Endothelial cell of umbilical vein (primary cell): ENCODE results near the gene MACROD2. TPM values are rescaled to one million over a fixed set of nuclear protein-coding genes. Genes with fewer than 3 reads are reported as not detected.

Experiments used
- BruUV-seq: library from RNA; stranded (reverse); fragments of 400-500 nt; replicated peaks from 2 replicates; lab custom pipeline; 2021; lab: Mats Ljungman, UMichigan
- CTCF ChIA-PET: fragments of 300-600, 350-600 bp; sonication (Branson Sonifier 250); formaldehyde crosslinking; loops from one replicate; lab custom pipeline; 2021; ENCODE audit warnings: antibody characterized with exemption, inconsistent platforms; lab: Charles Lee
- POLR2A ChIA-PET: fragments of 300-600, 350-600 bp; sonication (Branson Sonifier 250); formaldehyde crosslinking; loops from one replicate; lab custom pipeline; 2021; ENCODE audit warnings: antibody characterized with exemption, inconsistent platforms; lab: Charles Lee
- DNase-seq: peaks from one replicate; pipeline ENCODE4 v3.0.0-alpha.2; 2011; ENCODE audit warnings: low read depth, low spot score
- FAIRE-seq: peaks from 2 replicates; lab custom pipeline; 2011; peaks lifted over from hg19 to GRCh38; lab: Jason Lieb, UNC
- H2AFZ ChIP-seq: 2 replicates; pipeline ENCODE4 v1.6.0; 2012; ENCODE audit warnings: low read depth, low read length, control low read depth, inconsistent platforms
- H3K27ac ChIP-seq: 2 replicates; pipeline ENCODE4 v1.5.1; 2011; ENCODE audit warnings: low read depth, mild to moderate bottlenecking, control low read depth, low read length, moderate library complexity; ENCODE audit not compliant: insufficient read depth
- H3K27me3 ChIP-seq, 2 experiments: 2 replicates each; pipeline versions ENCODE4 v1.6.0 to v1.6.1; 2011; ENCODE audit warnings: low read length in 2 of 2, mixed read lengths in 1 of 2; ENCODE audit not compliant: control insufficient read depth in 2 of 2, insufficient read depth in 2 of 2
- H3K36me3 ChIP-seq, 2 experiments: 2 replicates in 1 of 2; 3 replicates in 1 of 2; pipeline ENCODE4 v1.5.1; 2011; ENCODE audit warnings: low read length in 2 of 2, mild to moderate bottlenecking in 1 of 2, moderate library complexity in 1 of 2; ENCODE audit not compliant: control insufficient read depth in 2 of 2, insufficient read depth in 2 of 2; ENCODE audit errors: extremely low read depth in 1 of 2
- H3K4me1 ChIP-seq: 3 replicates; pipeline ENCODE4 v1.5.1; 2011; ENCODE audit warnings: mild to moderate bottlenecking, low read length; ENCODE audit not compliant: control insufficient read depth, insufficient read depth; ENCODE audit errors: extremely low read depth
- H3K4me2 ChIP-seq: 2 replicates; pipeline ENCODE4 v1.6.1; 2011; ENCODE audit warnings: low read length, control low read depth, mixed read lengths; ENCODE audit not compliant: insufficient read depth
- H3K4me3 ChIP-seq, 3 experiments: fragments of 200-600 bp in 1 of 3; sonication (generic), shearing (Covaris generic) in 1 of 3; replicated peaks in 1 of 3; 2 replicates each; pipeline ENCODE4 v1.5.1; 2011 to 2016; ENCODE audit warnings: control low read depth in 3 of 3, low read length in 3 of 3, mild to moderate bottlenecking in 2 of 3, inconsistent platforms in 1 of 3, low read depth in 1 of 3, moderate library complexity in 1 of 3; ENCODE audit not compliant: insufficient read depth in 1 of 3
- H3K79me2 ChIP-seq: 2 replicates; pipeline ENCODE4 v1.6.0; 2012; ENCODE audit warnings: low read length, inconsistent platforms; ENCODE audit not compliant: control insufficient read depth, insufficient read depth
- H3K9ac ChIP-seq: replicated peaks from 2 replicates; pipeline ENCODE3; 2011; ENCODE audit warnings: low read length, control low read depth; ENCODE audit not compliant: insufficient read depth; ENCODE audit errors: extremely low read depth
- H3K9me1 ChIP-seq: replicated peaks from 3 replicates; pipeline ENCODE4 v1.6.0; 2011; ENCODE audit warnings: mild to moderate bottlenecking, low read length; ENCODE audit not compliant: control insufficient read depth, insufficient read depth; ENCODE audit errors: extremely low read depth
- H3K9me3 ChIP-seq: replicated peaks from 2 replicates; pipeline ENCODE4 v1.5.1; 2012; ENCODE audit warnings: low read length, inconsistent platforms; ENCODE audit not compliant: control insufficient read depth, insufficient read depth
- H4K20me1 ChIP-seq: replicated peaks from 2 replicates; pipeline ENCODE3; 2011; ENCODE audit warnings: mild to moderate bottlenecking, low read length; ENCODE audit not compliant: control insufficient read depth, insufficient read depth; ENCODE audit errors: extremely low read depth
- EZH2 ChIP-seq: IDR thresholded peaks from 2 replicates; pipeline ENCODE4 v1.6.1; 2012; ENCODE audit warnings: borderline replicate concordance, low read depth, mild to moderate bottlenecking, moderate library complexity, low read length, inconsistent platforms; ENCODE audit not compliant: severe bottlenecking
- FOS ChIP-seq: IDR thresholded peaks from 2 replicates; pipeline ENCODE4 v1.6.1; 2011; ENCODE audit warnings: mild to moderate bottlenecking, low read length, moderate library complexity, borderline replicate concordance; ENCODE audit not compliant: insufficient read depth
- GATA2 ChIP-seq: IDR thresholded peaks from 2 replicates; pipeline ENCODE4 v1.7.0; 2011; ENCODE audit warnings: low read depth, mild to moderate bottlenecking, moderate library complexity, mixed read lengths, low read length; ENCODE audit not compliant: insufficient read length, insufficient read depth
- JUN ChIP-seq: IDR thresholded peaks from 2 replicates; pipeline ENCODE4 v1.6.1; 2011; ENCODE audit warnings: borderline replicate concordance, low read depth; ENCODE audit not compliant: insufficient read length, insufficient read depth
- MYC ChIP-seq: IDR thresholded peaks from one replicate; pipeline ENCODE4 v1.6.1; 2011; ENCODE audit warnings: mild to moderate bottlenecking, low read depth, low read length
- POLR2A ChIP-seq: IDR thresholded peaks from 2 replicates; pipeline ENCODE4 v1.6.1; 2012; ENCODE audit warnings: low read depth, mild to moderate bottlenecking, control low read depth, low read length
- POLR2AphosphoS5 ChIP-seq: IDR thresholded peaks from 2 replicates; pipeline ENCODE4 v1.6.1; 2012; ENCODE audit warnings: low read depth, mild to moderate bottlenecking, control low read depth, low read length, moderate library complexity; ENCODE audit not compliant: insufficient read depth
- dilution Hi-C: fragments of 300-500 bp; cut with MboI; formaldehyde crosslinking; loops from one replicate; pipeline ENCODE4 v1.15.0; 2019; ENCODE audit warnings: low sequenced_read_pairs; ENCODE audit not compliant: extremely low pct_ligation_motif_present
- intact Hi-C: fragments of 100-400 bp; cut with micrococcal nuclease; formaldehyde crosslinking; loops from one replicate; pipeline ENCODE4 v1.10.0; 2022
- polyA plus RNA-seq, 4 experiments: library from polyadenylated mRNA; depleted of rRNA in 3 of 4; stranded (reverse) in 3 of 4; unstranded in 1 of 4; fragments of >200 nt; gene quantifications; 2 replicates each; pipeline versions ENCODE4 v1.2.1 to v1.2.3, GENCODE V29; 2011 to 2012; ENCODE audit warnings: missing spikeins in 1 of 4
- total RNA-seq: library from RNA; stranded (reverse); gene quantifications from 2 replicates; pipeline ENCODE4 v1.2.3, GENCODE V29; 2021
- TF ChIP-seq, protein P1 (sequence below), 2 donors: IDR thresholded peaks; 1 replicate in 1 of 2; 2 replicates in 1 of 2; pipeline ENCODE4 v1.5.1; 2011; ENCODE audit warnings: low read length in 2 of 2, mild to moderate bottlenecking in 2 of 2, moderate library complexity in 2 of 2, control low read depth in 1 of 2, inconsistent platforms in 1 of 2, low read depth in 1 of 2; ENCODE audit not compliant: insufficient read depth in 1 of 2; ENCODE audit errors: extremely low read depth in 1 of 2
- TF ChIP-seq, protein P2 (sequence below): IDR thresholded peaks from 2 replicates; pipeline ENCODE4 v1.6.1; 2011; ENCODE audit not compliant: insufficient read depth, insufficient read length

Gene MACROD2
- total and polyA plus RNA-seq, 2 donors (not counting 3 experiments of a cell fraction or from before 2014, with no cell fraction given) = 0.11 to 0.73 TPM

- CTCF ChIA-PET = no interaction called here
- no peak for FAIRE-seq
- Histone ChIP-seq H3K4me2 (no peak overlapping the region), H3K27ac (no peak overlapping the region), H3K79me2 (no peaks in the 10 kb centered on the region), H3K4me3 (no peak overlapping the region), H3K4me1 (no peaks in the 10 kb centered on the region), H2AFZ (no peak overlapping the region), H4K20me1 (no peaks in the 10 kb centered on the region), H3K9me3 (no peaks in the 10 kb centered on the region), H3K36me3 (no peaks in the 10 kb centered on the region), H3K27me3 (no peaks in the 10 kb centered on the region), H3K9me1 (no peaks in the 10 kb centered on the region), H3K9ac (no peak overlapping the region)
- no TSS peak for BruUV-seq
- DNase-seq = no peak
- intact Hi-C loops = no loop called here
- POLR2A ChIA-PET = no interaction called here
- dilution Hi-C loops = no loop called here
- TF ChIP-seq MYC = no peak
- TF ChIP-seq EZH2 = no peak
- no peak for TF ChIP-seq JUN
- TF ChIP-seq FOS = no peak
- no peak for TF ChIP-seq POLR2AphosphoS5
- TF ChIP-seq POLR2A = no peak
- no peak for TF ChIP-seq GATA2
- TF ChIP-seq, protein P1, sequence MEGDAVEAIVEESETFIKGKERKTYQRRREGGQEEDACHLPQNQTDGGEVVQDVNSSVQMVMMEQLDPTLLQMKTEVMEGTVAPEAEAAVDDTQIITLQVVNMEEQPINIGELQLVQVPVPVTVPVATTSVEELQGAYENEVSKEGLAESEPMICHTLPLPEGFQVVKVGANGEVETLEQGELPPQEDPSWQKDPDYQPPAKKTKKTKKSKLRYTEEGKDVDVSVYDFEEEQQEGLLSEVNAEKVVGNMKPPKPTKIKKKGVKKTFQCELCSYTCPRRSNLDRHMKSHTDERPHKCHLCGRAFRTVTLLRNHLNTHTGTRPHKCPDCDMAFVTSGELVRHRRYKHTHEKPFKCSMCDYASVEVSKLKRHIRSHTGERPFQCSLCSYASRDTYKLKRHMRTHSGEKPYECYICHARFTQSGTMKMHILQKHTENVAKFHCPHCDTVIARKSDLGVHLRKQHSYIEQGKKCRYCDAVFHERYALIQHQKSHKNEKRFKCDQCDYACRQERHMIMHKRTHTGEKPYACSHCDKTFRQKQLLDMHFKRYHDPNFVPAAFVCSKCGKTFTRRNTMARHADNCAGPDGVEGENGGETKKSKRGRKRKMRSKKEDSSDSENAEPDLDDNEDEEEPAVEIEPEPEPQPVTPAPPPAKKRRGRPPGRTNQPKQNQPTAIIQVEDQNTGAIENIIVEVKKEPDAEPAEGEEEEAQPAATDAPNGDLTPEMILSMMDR (IDR thresholded peaks at IDR 0.05; ENCODE audit: extremely low read depth in 1 of 2, insufficient read depth in 1 of 2, low read depth in 1 of 2, low read length in 2 of 2) = no peak
- TF ChIP-seq, protein P2, sequence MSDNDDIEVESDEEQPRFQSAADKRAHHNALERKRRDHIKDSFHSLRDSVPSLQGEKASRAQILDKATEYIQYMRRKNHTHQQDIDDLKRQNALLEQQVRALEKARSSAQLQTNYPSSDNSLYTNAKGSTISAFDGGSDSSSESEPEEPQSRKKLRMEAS = no peak
These were observed 415.7 kb downstream of the MACROD2 start for GRCh38 chr20:14410869-14411555.
